Heart right ventricle (tissue), 16 donors: ENCODE measurements around the gene OR1D2. TPM values are rescaled to one million over a fixed set of nuclear protein-coding genes. Genes with fewer than 3 reads are reported as not detected.
A peak's percentile ranks its signal among the peaks of the same experiment; 100 is the strongest.

Experiments
- ATAC-seq, 8 donors: fragments of 200-7000 bp; cut with Tn5 transposase; one replicate each; pipeline ENCODE4 v1.9.1; 2020; ENCODE audit warnings: mild to moderate bottlenecking in 8 of 8, moderate library complexity in 8 of 8, moderate number of reproducible peaks in 1 of 8
- DNase-seq, 2 donors: peaks; one replicate each; pipeline ENCODE4 v3.0.0-alpha.2; 2020
- H3K27ac ChIP-seq, 10 donors: fragments of 200-600 bp; sonication (generic) in 2 of 10; one replicate each; pipeline versions ENCODE4 v1.5.0 to v1.8.0; 2020 to 2022; ENCODE audit warnings: mild to moderate bottlenecking in 3 of 10
- H3K27me3 ChIP-seq, 7 donors: fragments of 200-600 bp; one replicate each; pipeline ENCODE4 v1.8.0; 2021 to 2022; ENCODE audit warnings: mild to moderate bottlenecking in 2 of 7
- H3K36me3 ChIP-seq, 9 donors: fragments of 200-600 bp; sonication (generic) in 1 of 9; one replicate each; pipeline versions ENCODE4 v1.5.0 to v1.8.0; 2020 to 2022; ENCODE audit warnings: mild to moderate bottlenecking in 2 of 9
- H3K4me1 ChIP-seq, 9 donors: fragments of 200-600 bp; sonication (generic) in 1 of 9; one replicate each; pipeline versions ENCODE4 v1.5.0 to v1.8.0; 2020 to 2022; ENCODE audit warnings: mild to moderate bottlenecking in 4 of 9
- H3K4me3 ChIP-seq, 10 donors: fragments of 200-600 bp; sonication (generic) in 2 of 10; one replicate each; pipeline versions ENCODE4 v1.5.0 to v1.8.0; 2020 to 2022; ENCODE audit warnings: mild to moderate bottlenecking in 7 of 10, moderate library complexity in 2 of 10
- H3K9me3 ChIP-seq, 11 donors: fragments of 200-600 bp in 10 of 11; sonication (generic) in 2 of 11; one replicate each; pipeline versions ENCODE4 v1.5.0 to v1.8.0; 2013 to 2022; ENCODE audit warnings: mild to moderate bottlenecking in 2 of 11, control low read depth in 1 of 11, moderate library complexity in 1 of 11
- WGBS, 2 donors: extraction: QIAGEN DNeasy Blood & Tissue Kit; methylation state at CpG; one replicate each; pipeline ENCODE4 v1.1.7; 2013; ENCODE audit warnings: inconsistent platforms in 1 of 2; 5-methylcytosine and 5-hydroxymethylcytosine counted together
- intact Hi-C, 10 donors: fragments of 100-400 bp; cut with DNase I; formaldehyde crosslinking; loops; one replicate each; pipeline versions ENCODE4 v1.11.1 to v1.14.2; 2022
- polyA plus RNA-seq, 2 donors: library from polyadenylated mRNA; stranded (reverse); fragments of 200-250 nt; gene quantifications; one replicate each; pipeline ENCODE4 v1.2.3, GENCODE V29; 2013
- total RNA-seq, 10 donors: library from RNA; stranded (reverse); fragmentation: NEBNext Ultra II Directional in 3 of 10; extraction: Animal tissue kit (Norgen Biotek cat#: 25700) in 3 of 10; gene quantifications; one replicate each; pipeline versions ENCODE4 v1.2.1 to v1.2.4, GENCODE V29; 2021 to 2023
- TF ChIP-seq, protein P1 (sequence below), 9 donors: fragments of 200-600 bp; sonication (generic) in 2 of 9; IDR thresholded peaks; one replicate each; pipeline versions ENCODE4 v1.5.0 to v1.8.0; 2021 to 2022; ENCODE audit warnings: antibody characterized with exemption in 9 of 9, mild to moderate bottlenecking in 5 of 9, moderate library complexity in 1 of 9
- donor health status: Arrhythmogenic right ventricular cardiomyopathy.
- donor health status: ischemic (EF 13 %, LVEDD 7.1; RV severe dilation, severe dysfunction).
- donor health status: healthy with polysubstance abuse.
- donor health status: DM: no; HTN: yes; CAD: no.
- donor health status: DM: no; HTN: no; CAD: no.
- donor health status: ischemic (EF 25% LVEDD 6.9; RV normal size, moderate dysfunction).
- donor health status: ischemic (EF 25% LVEDD 5.7; RV mildly dilated, moderate dysfunction).
- donor health status: healthy.
- donor health status: DM: yes; HTN: yes; CAD: no.
- donor health status: Ischemic cardiomyopathy.
- donor health status: ischemic (EF 35%, LVEDD 5.7; RV mildly dilated, moderate dysfunction).
- donor health status: nonischemic (EF 11% LVEDD 7.7; RV severe dilation, severe dysfunction).
- donor health status: DM: yes; HTN: yes; CAD: no.
- donor health status: PGD.
- donor health status: ischemic (EF 29% LVEDD 5.4; RV normal size, mild dysfunction).
- donor health status: nonischemic (EF 23%, LVEDD 6.1; RV moderate dilation, normal function).

OR1D2 gene
- total and polyA plus RNA-seq, 12 donors = not detected

DNA sequence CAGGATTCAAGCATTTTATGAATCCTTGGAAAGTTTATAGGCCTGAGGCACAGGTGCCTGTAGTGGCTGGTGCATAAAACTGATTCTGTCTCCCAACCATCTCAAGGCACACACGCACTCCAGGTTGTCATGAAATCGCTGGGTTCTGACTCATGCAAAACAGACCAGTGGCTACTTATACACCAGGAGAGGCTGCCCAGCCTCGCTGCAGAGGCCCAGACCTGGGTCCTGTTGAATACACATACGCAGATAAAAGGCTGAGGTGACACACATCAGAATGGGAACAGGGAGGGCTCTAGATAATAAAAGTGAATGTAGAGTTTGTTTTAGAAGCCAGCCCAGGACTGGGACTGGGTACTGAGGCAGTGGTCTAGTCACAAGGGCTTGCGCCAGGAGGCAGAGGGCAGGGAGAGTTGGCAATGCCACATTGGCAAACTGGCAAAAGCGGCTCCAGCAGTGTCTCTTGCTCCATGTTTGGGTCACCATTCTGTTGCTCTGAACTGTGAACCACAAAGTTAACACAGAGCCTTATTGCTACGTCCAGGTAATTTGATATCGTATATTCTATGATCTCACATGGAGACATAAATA lies 54.4 kb downstream of the OR1D2 start:
- ATAC-seq (no peak), DNase-seq (no peak)
- intact Hi-C loops = loop anchor here in 3 of 10 donors (10.0 kb wide), 1 partner anchor 595 kb away; no protein-coding TSS in a partner anchor
- 89% methylated on average over 8 of the region's 8 CpGs for WGBS, 2 donors
- H3K9me3 ChIP-seq = peaks cover 0 to under 1% (median 0%) of the 10 kb centered on the region in 11 donors
- no peaks in the 10 kb centered on the region for H3K27me3 ChIP-seq
- H3K4me1 ChIP-seq = peaks cover 0 to 16% (median 0%) of the 10 kb centered on the region in 9 donors
- H3K27ac ChIP-seq = peak overlapping the region in 1 of 10 donors; percentile 81
- H3K4me3 ChIP-seq = peak overlapping the region in 8 of 10 donors; percentile 58 to 85 (median 72)
- H3K36me3 ChIP-seq = no peaks in the 10 kb centered on the region
- TF ChIP-seq, protein P1, sequence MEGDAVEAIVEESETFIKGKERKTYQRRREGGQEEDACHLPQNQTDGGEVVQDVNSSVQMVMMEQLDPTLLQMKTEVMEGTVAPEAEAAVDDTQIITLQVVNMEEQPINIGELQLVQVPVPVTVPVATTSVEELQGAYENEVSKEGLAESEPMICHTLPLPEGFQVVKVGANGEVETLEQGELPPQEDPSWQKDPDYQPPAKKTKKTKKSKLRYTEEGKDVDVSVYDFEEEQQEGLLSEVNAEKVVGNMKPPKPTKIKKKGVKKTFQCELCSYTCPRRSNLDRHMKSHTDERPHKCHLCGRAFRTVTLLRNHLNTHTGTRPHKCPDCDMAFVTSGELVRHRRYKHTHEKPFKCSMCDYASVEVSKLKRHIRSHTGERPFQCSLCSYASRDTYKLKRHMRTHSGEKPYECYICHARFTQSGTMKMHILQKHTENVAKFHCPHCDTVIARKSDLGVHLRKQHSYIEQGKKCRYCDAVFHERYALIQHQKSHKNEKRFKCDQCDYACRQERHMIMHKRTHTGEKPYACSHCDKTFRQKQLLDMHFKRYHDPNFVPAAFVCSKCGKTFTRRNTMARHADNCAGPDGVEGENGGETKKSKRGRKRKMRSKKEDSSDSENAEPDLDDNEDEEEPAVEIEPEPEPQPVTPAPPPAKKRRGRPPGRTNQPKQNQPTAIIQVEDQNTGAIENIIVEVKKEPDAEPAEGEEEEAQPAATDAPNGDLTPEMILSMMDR (IDR thresholded peaks at IDR 0.05) = no peak

DNA sequence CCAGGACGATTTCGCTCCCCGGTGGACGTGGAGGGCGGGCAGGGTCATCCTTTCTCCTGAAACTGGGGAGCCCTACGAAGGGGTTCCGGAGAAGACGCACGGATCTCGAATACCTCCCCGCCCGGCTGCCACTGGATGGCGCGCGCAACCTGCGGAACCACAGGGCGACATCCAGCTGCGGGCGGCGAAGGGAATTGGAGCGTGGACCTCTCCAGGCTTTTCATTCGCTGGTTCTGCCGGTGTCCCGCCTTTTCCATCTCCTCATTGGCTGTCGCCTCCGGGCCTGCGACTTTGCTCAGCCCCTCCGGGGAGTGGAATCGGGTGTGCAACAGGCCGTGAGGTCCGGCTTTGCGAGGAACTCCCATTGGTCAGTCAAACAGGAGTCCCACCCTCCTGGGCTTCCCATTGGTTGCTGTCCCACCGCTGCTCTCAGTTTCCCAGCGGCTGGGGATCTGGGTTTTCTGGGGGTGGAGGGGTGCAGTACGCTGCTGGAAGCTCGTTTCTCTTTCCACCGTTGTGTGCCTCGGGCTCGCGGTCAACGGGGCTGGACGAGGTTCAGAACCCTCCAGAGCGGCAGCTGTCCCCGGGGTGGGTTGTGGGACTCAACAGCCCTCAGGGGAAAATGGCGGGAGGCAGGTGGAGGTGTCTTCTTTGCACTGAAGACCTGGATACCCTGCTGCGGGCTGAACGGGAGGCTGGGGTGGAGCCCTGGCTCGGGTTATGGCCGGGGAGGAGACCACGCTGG lies 55.3 kb downstream of the OR1D2 start:
- H3K27me3 ChIP-seq = no peaks in the 10 kb centered on the region
- H3K4me3 ChIP-seq = peak overlapping the region; percentile 48 to 85 (median 72)
- H3K9me3 ChIP-seq = peaks cover 0 to 9% (median 3%) of the 10 kb centered on the region in 11 donors
- ATAC-seq (peak; percentile 99 to 100 (median 100)), DNase-seq (peak; percentile 96 to 98)
- peaks cover 0 to 16% (median 0%) of the 10 kb centered on the region in 9 donors for H3K4me1 ChIP-seq
- H3K36me3 ChIP-seq = no peaks in the 10 kb centered on the region
- intact Hi-C loops = loop anchor here in 3 of 10 donors (10.0 kb wide), 1 partner anchor 596 kb away; no protein-coding TSS in a partner anchor
- H3K27ac ChIP-seq = peak overlapping the region in 9 of 10 donors; percentile 66 to 91 (median 72)
- WGBS, 2 donors = 0% methylated on average over 50 of the region's 50 CpGs
- TF ChIP-seq, protein P1 (IDR thresholded peaks at IDR 0.05) = peak; percentile 62 to 95 (median 88)

DNA sequence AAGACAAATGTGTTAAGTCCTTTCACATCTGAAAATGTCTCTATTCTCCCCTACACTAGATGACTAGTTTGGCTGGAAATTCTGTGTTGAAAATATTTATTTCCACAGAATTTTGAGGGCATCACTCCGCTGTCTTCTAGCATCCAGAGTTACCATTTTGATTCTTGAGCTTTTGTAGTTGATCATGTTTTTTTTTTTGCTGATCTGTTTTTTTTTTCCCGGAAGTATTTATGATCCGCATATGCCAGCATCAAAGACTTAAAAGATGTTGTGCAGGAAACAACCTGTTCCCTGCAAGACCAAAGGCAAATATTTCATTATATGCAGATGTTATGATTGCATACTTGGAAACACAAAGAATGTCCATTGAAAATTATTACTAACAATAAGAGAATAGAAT lies 57.5 kb downstream of the OR1D2 start:
- DNase-seq (no peak), ATAC-seq (no peak)
- Histone ChIP-seq H3K4me1 (peaks cover 0 to 16% (median 0%) of the 10 kb centered on the region in 9 donors), H3K4me3 (no peak overlapping the region), H3K9me3 (peaks cover 0 to 15% (median 4%) of the 10 kb centered on the region in 11 donors), H3K27ac (no peak overlapping the region), H3K27me3 (peaks cover 0 to under 1% (median 0%) of the 10 kb centered on the region in 7 donors), H3K36me3 (no peaks in the 10 kb centered on the region)
- 84% methylated on average over 3 of the region's 3 CpGs for WGBS, 2 donors
- TF ChIP-seq, protein P1 (IDR thresholded peaks at IDR 0.05) = no peak
- intact Hi-C loops = loop anchor here in 3 of 10 donors (10.0 kb wide), 1 partner anchor 598 kb away; no protein-coding TSS in a partner anchor

DNA sequence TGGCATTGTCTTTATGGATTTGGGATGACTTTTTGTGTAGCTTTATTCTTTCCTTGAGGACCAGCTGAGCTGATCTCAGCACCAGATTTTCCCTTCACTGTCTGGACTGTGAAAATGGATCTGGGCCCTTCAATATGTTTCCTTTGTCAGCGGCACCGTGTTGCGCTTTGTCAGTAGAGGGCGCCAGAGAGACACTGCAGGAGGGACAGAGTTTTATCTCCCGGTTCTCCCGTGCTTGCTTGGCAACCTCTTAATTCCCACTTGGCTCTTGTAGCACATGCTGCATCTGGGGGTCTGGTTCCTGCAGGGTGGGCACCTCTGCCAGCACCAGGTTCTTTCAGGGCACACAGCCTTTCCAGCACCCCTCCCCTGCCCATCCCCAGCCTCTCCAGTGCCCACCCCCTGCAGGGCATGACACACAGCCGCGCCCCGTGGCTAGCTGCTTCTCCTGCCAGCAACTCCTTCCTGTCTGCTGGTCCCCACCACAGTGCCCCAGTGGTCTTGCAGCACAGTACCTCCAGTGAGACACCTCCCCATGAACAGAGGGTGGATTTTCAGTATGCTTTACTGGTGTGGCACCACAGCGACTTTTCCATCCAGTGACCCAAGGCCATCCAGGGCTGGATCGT lies 60.4 kb downstream of the OR1D2 start:
- peaks cover 0 to 15% (median 4%) of the 10 kb centered on the region in 11 donors for H3K9me3 ChIP-seq
- H3K4me3 ChIP-seq = no peak overlapping the region
- ATAC-seq = no peak
- DNase-seq = no peak
- no peak overlapping the region for H3K27ac ChIP-seq
- H3K36me3 ChIP-seq = no peaks in the 10 kb centered on the region
- 61 to 63% methylated on average over 11 of the region's 11 CpGs for WGBS, 2 donors
- intact Hi-C loops = loop anchor here in 3 of 10 donors (10.0 kb wide), 1 partner anchor 601 kb away; no protein-coding TSS in a partner anchor
- TF ChIP-seq, protein P1 (IDR thresholded peaks at IDR 0.05) = peak in 3 of 9 donors; percentile 10 to 29 (median 15)
- peaks cover 0 to 14% (median 0%) of the 10 kb centered on the region in 9 donors for H3K4me1 ChIP-seq
- H3K27me3 ChIP-seq = peaks cover 0 to 5% (median 0%) of the 10 kb centered on the region in 7 donors
